HG03064 (cell line): ENCODE data around the gene CLHC1.
A peak's percentile ranks its signal among the peaks of the same experiment; 100 is the strongest.
"Not testable (repeated sequence)": the region's sequence is repeated elsewhere in the genome, so short reads cannot be mapped to it uniquely, and the experiment has no call there.

Experiments
- ATAC-seq: cut with Tn5 transposase; IDR thresholded peaks from one replicate; pipeline ENCODE4 v1.9.1; 2021; ENCODE audit warnings: low read depth; ENCODE audit not compliant: unreplicated experiment

The CLHC1 gene

GRCh38 chr2:55138014-55138881 is 93.8 kb downstream of the CLHC1 start:
- ATAC-seq, result no peak

- ATAC-seq, result no peak
Measured at GRCh38 chr2:55137024-55137958, 94.8 kb downstream of the CLHC1 start.

- no peak for ATAC-seq
Measured at GRCh38 chr2:55136138-55136541, 96.0 kb downstream of the CLHC1 start.

DNA sequence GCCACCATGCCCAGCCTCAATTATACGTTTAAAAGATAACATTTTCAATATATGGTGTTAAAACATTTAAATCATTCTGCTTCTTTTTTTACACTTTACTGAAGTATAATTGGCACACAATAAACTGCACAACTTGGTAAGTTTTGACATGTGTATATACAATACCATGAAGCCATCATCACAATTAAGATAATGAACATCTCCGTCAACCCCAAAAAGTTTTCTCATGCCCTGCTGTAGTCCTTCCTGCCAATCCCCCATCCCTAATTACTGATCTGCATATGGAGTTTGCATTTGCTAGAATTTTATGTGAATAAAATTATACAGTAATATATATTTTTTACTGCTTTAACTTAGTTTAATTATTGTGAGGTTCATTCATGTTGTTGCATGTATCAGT is 96.6 kb downstream of the CLHC1 start:
- no peak for ATAC-seq

- ATAC-seq, result no peak
Measured at GRCh38 chr2:55134316-55134706, 97.8 kb downstream of the CLHC1 start.

GRCh38 chr2:55133467-55134315 is 98.4 kb downstream of the CLHC1 start:
- peak; percentile 75 for ATAC-seq

DNA sequence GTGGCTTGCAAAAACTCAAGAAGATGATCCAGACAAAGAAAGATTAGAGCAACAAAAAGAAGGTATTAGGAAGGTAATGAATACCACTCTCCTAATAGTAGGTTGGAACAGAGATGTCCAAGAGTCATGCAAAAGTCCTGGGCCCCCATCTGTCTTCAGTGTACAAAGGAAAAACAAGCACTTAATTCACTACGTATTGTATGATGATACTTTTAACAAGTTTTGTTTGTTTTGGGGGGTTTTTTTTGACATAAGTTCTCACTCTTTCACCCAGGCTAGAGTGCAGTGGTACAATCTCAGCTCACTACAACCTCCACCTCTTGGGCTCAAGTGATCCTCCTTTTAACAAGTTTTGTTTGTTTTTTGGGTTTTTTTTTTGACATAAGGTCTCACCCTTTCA is 101.2 kb downstream of the CLHC1 start:
- ATAC-seq, result no peak

DNA sequence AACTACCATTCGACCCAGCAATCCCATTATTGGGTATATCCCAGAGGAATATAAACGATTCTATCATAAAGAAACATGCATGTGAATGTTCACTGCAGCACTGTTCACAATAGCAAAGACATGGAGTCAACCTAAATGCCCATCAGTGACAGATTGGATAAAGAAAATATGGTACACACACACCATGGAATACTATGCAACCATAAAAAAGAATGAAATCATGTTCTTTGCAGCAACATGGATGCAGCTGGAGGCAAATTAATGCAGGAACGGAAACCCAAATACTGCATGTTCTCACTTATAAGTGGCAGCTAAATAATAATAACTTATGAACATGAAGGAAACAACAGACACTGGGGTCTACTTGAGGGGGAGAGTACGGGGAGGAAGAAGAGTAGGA is 105.5 kb downstream of the CLHC1 start:
- not testable (repeated sequence) for ATAC-seq
